Stimulated activated CD4-positive, alpha-beta T cell treated with anti-CD3 and anti-CD28 coated beads, Interleukin-1b, Interleukin-23, amount 100 ng/mL, for 4 hours (primary cell): ENCODE data around the gene TMEM95.

Source experiments
- DNase-seq, 2 donors: peaks; one replicate each; pipeline ENCODE4 v3.0.0-alpha.2; 2020; ENCODE audit warnings: low read depth in 2 of 2

The TMEM95 gene

DNA sequence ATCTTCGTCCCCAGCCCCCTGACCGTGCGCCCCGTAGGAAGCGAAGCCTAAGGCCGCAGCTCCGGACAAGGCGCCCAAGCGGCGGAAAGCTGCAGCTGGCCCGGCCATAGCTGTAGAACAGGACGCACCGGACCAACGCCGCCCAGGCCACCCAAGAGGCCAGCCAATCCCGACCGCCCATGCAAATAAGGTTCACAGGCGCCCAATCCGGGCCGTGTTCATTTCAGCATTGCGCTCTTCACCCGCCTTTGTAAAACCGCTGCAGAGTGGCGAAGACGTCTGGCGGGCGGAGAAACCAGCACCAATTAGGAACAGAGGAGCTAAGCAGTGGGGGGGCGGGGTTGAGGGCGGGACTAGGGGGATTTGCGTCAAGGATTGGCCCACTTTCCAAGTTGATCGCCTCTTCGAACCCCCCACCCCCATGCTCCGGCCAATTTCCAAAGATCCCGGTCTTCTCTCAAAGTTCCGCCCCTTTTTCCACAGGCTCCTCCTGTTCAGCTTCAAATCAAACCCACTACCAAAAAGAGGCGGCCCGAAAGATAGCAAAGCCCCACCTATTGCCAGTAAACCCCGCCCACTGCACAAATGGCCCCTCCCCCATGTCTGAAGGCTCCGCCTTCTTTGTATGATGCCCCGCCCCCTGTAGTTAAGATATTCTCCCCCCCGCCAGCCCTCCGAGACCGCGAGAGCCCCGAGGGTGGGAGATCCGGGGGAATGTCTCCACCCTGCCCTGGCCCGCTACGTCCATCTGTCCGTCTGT lies 49.2 kb downstream of the TMEM95 start, which contains the start of gene TMEM256:
Gene TMEM256 (minus strand): TSS at position 121 of the 760 bp plus-strand sequence. CDS start 13 bp downstream, at position 108.
- DNase-seq, result peak; percentile 91 to 92

- DNase-seq, result peak in 1 of 2 donors; percentile 67
These were observed 49.9 kb downstream of the TMEM95 start for GRCh38 chr17:7404737-7405349.

GRCh38 chr17:7405350-7406234 lies 50.6 kb downstream of the TMEM95 start:
- no peak for DNase-seq

GRCh38 chr17:7406235-7406825 lies 51.4 kb downstream of the TMEM95 start:
- DNase-seq, result no peak
